Upper lobe of right lung (tissue), 1 donor: ENCODE data around the gene C11orf98. TPM values are rescaled to one million over a fixed set of nuclear protein-coding genes. Genes with fewer than 3 reads are reported as not detected.

Experiments used
- ATAC-seq: fragments of 200-7000 bp; cut with Tn5 transposase; one replicate; pipeline ENCODE4 v1.9.1; 2020; ENCODE audit warnings: mild to moderate bottlenecking, moderate library complexity
- DNase-seq: peaks from one replicate; pipeline ENCODE4 v3.0.0-alpha.2; 2020
- H3K27ac ChIP-seq: fragments of 200-600 bp; one replicate; pipeline ENCODE4 v1.8.0; 2022
- H3K27me3 ChIP-seq: fragments of 200-600 bp; one replicate; pipeline ENCODE4 v1.8.0; 2022; ENCODE audit warnings: mild to moderate bottlenecking
- H3K36me3 ChIP-seq: fragments of 200-600 bp; one replicate; pipeline ENCODE4 v1.8.0; 2022
- H3K4me1 ChIP-seq: fragments of 200-600 bp; one replicate; pipeline ENCODE4 v1.8.0; 2022
- H3K4me3 ChIP-seq: fragments of 200-600 bp; one replicate; pipeline ENCODE4 v1.8.0; 2022; ENCODE audit warnings: mild to moderate bottlenecking
- H3K9me3 ChIP-seq: fragments of 200-600 bp; one replicate; pipeline ENCODE4 v1.8.0; 2022
- intact Hi-C: fragments of 100-400 bp; cut with DNase I; formaldehyde crosslinking; loops from one replicate; pipeline ENCODE4 v1.11.0; 2022
- total RNA-seq: library from RNA; stranded (reverse); fragmentation: NEBNext Ultra II Directional; extraction: Animal tissue kit (Norgen Biotek cat#: 25700); gene quantifications from one replicate; pipeline ENCODE4 v1.2.1, GENCODE V29; 2021
- TF ChIP-seq, protein P1 (sequence below): fragments of 200-600 bp; IDR thresholded peaks from one replicate; pipeline ENCODE4 v1.8.0; 2022; ENCODE audit warnings: antibody characterized with exemption
- donor health status: DM: no; HTN: yes; CAD: no; lungs with severe emphysema.

The C11orf98 gene
- total RNA-seq, 1 donor from 2014 or later: 41.7 TPM

DNA sequence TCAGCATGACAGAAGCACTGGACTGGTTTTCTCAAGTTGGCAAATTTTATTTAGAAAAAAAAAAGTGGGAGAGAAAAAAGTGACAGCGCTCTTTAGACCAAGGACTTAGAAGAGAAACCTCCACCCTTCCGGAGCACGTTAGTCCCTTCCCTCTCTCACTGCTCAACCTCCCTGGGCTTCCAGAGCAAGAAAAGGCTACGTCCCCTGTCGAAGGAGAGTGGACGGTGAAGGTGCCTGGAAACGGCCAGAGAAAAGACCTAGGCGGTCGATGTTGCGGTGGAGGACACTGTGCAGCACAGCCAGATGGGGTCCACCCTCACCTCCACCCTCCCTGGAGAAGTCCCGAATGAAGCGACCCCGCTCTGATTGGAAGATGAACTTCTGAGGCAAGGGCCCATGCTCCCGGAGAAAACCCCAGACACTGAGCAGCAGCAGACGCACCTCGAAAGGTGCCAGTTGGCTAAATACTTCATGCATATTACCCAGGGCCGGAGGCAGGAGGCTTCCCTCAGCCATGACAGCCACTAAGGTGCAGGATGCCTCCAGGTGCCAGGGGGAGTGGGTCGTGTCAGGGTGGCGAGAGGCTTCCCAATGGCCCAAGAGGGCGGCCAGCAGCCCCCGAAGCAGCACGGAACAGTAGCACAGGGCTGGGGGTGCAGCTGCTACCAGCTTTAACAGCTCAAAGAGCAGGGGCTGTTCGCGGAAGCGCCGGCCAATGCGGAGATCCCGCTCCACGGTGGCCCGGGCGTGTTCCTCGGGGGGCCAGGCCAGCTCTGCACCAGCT lies 18.0 kb downstream of the C11orf98 start:
- Histone ChIP-seq H3K27ac (peak overlapping the region; percentile 96), H3K27me3 (no peaks in the 10 kb centered on the region), H3K4me1 (peaks cover 22% of the 10 kb centered on the region), H3K4me3 (no peak overlapping the region), H3K9me3 (no peaks in the 10 kb centered on the region), H3K36me3 (peaks cover 43% of the 10 kb centered on the region)
- intact Hi-C loops: no loop called here
- TF ChIP-seq, protein P1, sequence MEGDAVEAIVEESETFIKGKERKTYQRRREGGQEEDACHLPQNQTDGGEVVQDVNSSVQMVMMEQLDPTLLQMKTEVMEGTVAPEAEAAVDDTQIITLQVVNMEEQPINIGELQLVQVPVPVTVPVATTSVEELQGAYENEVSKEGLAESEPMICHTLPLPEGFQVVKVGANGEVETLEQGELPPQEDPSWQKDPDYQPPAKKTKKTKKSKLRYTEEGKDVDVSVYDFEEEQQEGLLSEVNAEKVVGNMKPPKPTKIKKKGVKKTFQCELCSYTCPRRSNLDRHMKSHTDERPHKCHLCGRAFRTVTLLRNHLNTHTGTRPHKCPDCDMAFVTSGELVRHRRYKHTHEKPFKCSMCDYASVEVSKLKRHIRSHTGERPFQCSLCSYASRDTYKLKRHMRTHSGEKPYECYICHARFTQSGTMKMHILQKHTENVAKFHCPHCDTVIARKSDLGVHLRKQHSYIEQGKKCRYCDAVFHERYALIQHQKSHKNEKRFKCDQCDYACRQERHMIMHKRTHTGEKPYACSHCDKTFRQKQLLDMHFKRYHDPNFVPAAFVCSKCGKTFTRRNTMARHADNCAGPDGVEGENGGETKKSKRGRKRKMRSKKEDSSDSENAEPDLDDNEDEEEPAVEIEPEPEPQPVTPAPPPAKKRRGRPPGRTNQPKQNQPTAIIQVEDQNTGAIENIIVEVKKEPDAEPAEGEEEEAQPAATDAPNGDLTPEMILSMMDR: no peak
- DNase-seq: no peak
- ATAC-seq: no peak

DNA sequence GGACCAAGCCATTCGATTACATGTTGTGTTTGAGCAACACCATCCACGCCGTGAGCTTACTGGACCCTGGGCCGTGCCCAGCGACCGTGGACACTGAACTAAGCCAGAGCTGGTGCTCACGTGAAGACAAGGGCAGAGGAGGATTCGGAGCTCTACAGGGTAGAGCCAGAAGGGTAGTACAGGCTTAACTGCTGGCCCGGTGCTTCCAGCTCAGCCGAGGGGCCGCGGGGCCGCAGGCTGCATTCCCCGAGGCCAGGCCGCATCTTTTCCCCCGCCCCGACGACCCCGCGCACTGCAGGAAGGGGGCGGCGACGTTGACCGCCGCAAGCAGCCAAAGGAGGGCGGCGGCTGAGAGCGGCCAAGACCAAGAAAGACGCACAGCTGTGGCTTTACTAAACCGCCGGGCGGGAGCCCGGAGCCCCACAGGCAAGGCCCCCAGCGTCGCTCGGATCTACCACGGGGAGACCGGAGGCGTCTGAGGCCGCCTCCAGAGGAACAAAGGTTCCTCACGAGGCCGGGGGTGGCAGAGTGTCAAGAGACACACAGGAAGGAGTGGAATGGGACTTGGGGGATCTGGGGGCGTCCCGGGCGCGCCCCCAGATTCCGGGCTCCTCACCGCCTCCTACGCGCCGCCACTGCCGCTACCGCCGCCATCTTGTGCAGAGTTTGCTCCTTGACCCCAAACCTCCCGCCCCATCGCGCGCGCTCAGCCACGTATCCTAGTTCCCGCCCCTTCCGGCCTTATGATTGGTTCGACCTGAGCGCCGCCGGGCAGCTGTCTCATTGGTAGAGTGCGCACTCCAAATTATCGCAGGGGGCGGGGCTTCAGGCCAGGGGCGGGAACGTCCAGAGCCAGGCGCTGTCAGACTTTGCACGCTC lies 18.8 kb downstream of the C11orf98 start, which contains the start of gene GANAB:
Gene GANAB (minus strand): TSS at position 668 of the 879 bp plus-strand sequence. CDS start 14 bp downstream, at position 654.
- peaks cover 16% of the 10 kb centered on the region for H3K4me1 ChIP-seq

GRCh38 chr11:62645671-62645945 lies 19.4 kb downstream of the C11orf98 start:
- no peak for DNase-seq
- TF ChIP-seq, protein P1: no peak
- H3K27me3 ChIP-seq: no peaks in the 10 kb centered on the region
- H3K36me3 ChIP-seq: peaks cover 45% of the 10 kb centered on the region
- peak overlapping the region; percentile 96 for H3K27ac ChIP-seq
- ATAC-seq: no peak
- peaks cover 16% of the 10 kb centered on the region for H3K4me1 ChIP-seq
- H3K4me3 ChIP-seq: peak overlapping the region; percentile 92
- H3K9me3 ChIP-seq: no peaks in the 10 kb centered on the region
- intact Hi-C loops: no loop called here

More for the DNA sequence above, 18.8 kb downstream of the C11orf98 start, which contains the start of gene GANAB:
- Histone ChIP-seq H3K9me3 (no peaks in the 10 kb centered on the region), H3K4me3 (peak within 1 kb of the TSS; percentile 92), H3K36me3 (peaks cover 45% of the 10 kb centered on the region), H3K27ac (peak within 1 kb of the TSS; percentile 96), H3K27me3 (no peaks in the 10 kb centered on the region)
- TF ChIP-seq, protein P1: no peak
- ATAC-seq: peak; percentile 99
- intact Hi-C loops: no loop called here
- DNase-seq: peak; percentile 100

- Histone ChIP-seq H3K36me3 (peaks cover 45% of the 10 kb centered on the region), H3K27ac (no peak overlapping the region), H3K4me1 (peaks cover 16% of the 10 kb centered on the region), H3K27me3 (no peaks in the 10 kb centered on the region), H3K9me3 (no peaks in the 10 kb centered on the region), H3K4me3 (no peak overlapping the region)
- DNase-seq (no peak), ATAC-seq (no peak)
- intact Hi-C loops: no loop called here
- TF ChIP-seq, protein P1: no peak
Observed at GRCh38 chr11:62644220-62644619, 20.8 kb downstream of the C11orf98 start.

- H3K27ac ChIP-seq: no peak overlapping the region
- DNase-seq: no peak
- H3K4me3 ChIP-seq: no peak overlapping the region
- no peaks in the 10 kb centered on the region for H3K4me1 ChIP-seq
- no peak for ATAC-seq
- H3K27me3 ChIP-seq: no peaks in the 10 kb centered on the region
- intact Hi-C loops: no loop called here
- TF ChIP-seq, protein P1: no peak
- no peaks in the 10 kb centered on the region for H3K9me3 ChIP-seq
- peaks cover 99% of the 10 kb centered on the region for H3K36me3 ChIP-seq
Observed at GRCh38 chr11:62632492-62632891, 32.5 kb downstream of the C11orf98 start.
